GM23338 (cell line): ENCODE results near the gene TRMT10B. TPM values are rescaled to one million over a fixed set of nuclear protein-coding genes. Genes with fewer than 3 reads are reported as not detected.

Experiments used
- ATAC-seq: fragments of 200-7000 bp; cut with Tn5 transposase; 3 replicates; pipeline ENCODE4 v1.9.1; 2020
- DNase-seq: peaks from one replicate; pipeline ENCODE4 v3.0.0-alpha.2; 2015; ENCODE audit warnings: low spot score
- H2AFZ ChIP-seq: fragments of 200-600 bp; sonication (generic); 2 replicates; pipeline ENCODE4 v1.8.0; 2016; ENCODE audit warnings: antibody characterized with exemption, mild to moderate bottlenecking, moderate library complexity
- H3F3A ChIP-seq: fragments of 200-600 bp; sonication (generic); replicated peaks from 2 replicates; pipeline ENCODE4 v1.8.0; 2017; ENCODE audit warnings: antibody characterized with exemption, mixed run types, low read depth
- H3K27ac ChIP-seq: fragments of 200-600 bp; sonication (generic); 2 replicates; pipeline ENCODE4 v1.6.1; 2016; ENCODE audit warnings: low read depth
- H3K27me3 ChIP-seq: fragments of 200-600 bp; sonication (generic); 2 replicates; pipeline ENCODE4 v1.8.0; 2016; ENCODE audit warnings: mild to moderate bottlenecking, mixed run types, moderate library complexity; ENCODE audit not compliant: insufficient read depth
- H3K36me3 ChIP-seq: fragments of 200-600 bp; sonication (generic); 2 replicates; pipeline ENCODE4 v1.8.0; 2016; ENCODE audit warnings: mild to moderate bottlenecking; ENCODE audit not compliant: insufficient read depth
- H3K4me1 ChIP-seq: fragments of 200-600 bp; sonication (generic); 2 replicates; pipeline ENCODE4 v1.8.0; 2016; ENCODE audit warnings: mild to moderate bottlenecking, moderate library complexity; ENCODE audit not compliant: insufficient read depth
- H3K4me2 ChIP-seq: fragments of 200-600 bp; sonication (generic); 2 replicates; pipeline ENCODE4 v1.7.1; 2017; ENCODE audit warnings: mixed run types
- H3K4me3 ChIP-seq: fragments of 200-600 bp; sonication (generic); 2 replicates; pipeline ENCODE4 v1.6.1; 2016; ENCODE audit warnings: mixed run types
- H3K79me2 ChIP-seq: fragments of 200-600 bp; sonication (generic); replicated peaks from 2 replicates; pipeline ENCODE4 v1.8.0; 2017; ENCODE audit warnings: mild to moderate bottlenecking; ENCODE audit not compliant: insufficient read depth
- H3K9me2 ChIP-seq: fragments of 200-600 bp; sonication (generic); 2 replicates; pipeline ENCODE4 v1.8.0; 2017; ENCODE audit not compliant: insufficient read depth
- H4K20me1 ChIP-seq: fragments of 200-600 bp; sonication (generic); replicated peaks from 2 replicates; pipeline ENCODE4 v1.8.0; 2017; ENCODE audit warnings: mild to moderate bottlenecking; ENCODE audit not compliant: insufficient read depth
- H3K27ac Mint-ChIP-seq: 2 replicates; pipeline ENCODE4 v1.8.0; 2020; ENCODE audit warnings: inconsistent platforms, mild to moderate bottlenecking, moderate library complexity, mixed read lengths
- H3K27me3 Mint-ChIP-seq: 3 replicates; pipeline ENCODE4 v1.8.0; 2022; ENCODE audit warnings: low read depth, mild to moderate bottlenecking, moderate library complexity, mixed read lengths, inconsistent platforms; ENCODE audit not compliant: insufficient read depth, poor library complexity
- H3K36me3 Mint-ChIP-seq: 3 replicates; pipeline ENCODE4 v1.8.0; 2021; ENCODE audit warnings: low read depth, mild to moderate bottlenecking, inconsistent platforms, moderate library complexity, mixed read lengths
- H3K4me1 Mint-ChIP-seq: 3 replicates; pipeline ENCODE4 v1.8.0; 2020; ENCODE audit warnings: mild to moderate bottlenecking, inconsistent platforms, mixed read lengths
- H3K4me3 Mint-ChIP-seq: 3 replicates; pipeline ENCODE4 v1.8.0; 2021; ENCODE audit warnings: moderate library complexity, mild to moderate bottlenecking, inconsistent platforms, mixed read lengths
- H3K9me3 Mint-ChIP-seq: 3 replicates; pipeline ENCODE4 v1.8.0; 2020; ENCODE audit warnings: moderate library complexity, mild to moderate bottlenecking, inconsistent platforms, mixed read lengths
- CREB1 ChIP-seq: fragments of 250-450 bp; sonication (Bioruptor Pico); IDR thresholded peaks from 2 replicates; pipeline ENCODE4 v1.5.0; 2020; ENCODE audit warnings: low read depth, mild to moderate bottlenecking, moderate library complexity
- EZH2 ChIP-seq: fragments of 200-600 bp; sonication (generic); IDR thresholded peaks from one replicate; pipeline ENCODE4 v1.8.0; 2017; ENCODE audit warnings: antibody characterized with exemption, mild to moderate bottlenecking, low read depth; ENCODE audit not compliant: unreplicated experiment
- EZH2phosphoT487 ChIP-seq: fragments of 200-600 bp; sonication (generic); IDR thresholded peaks from one replicate; pipeline ENCODE4 v1.8.1; 2018; ENCODE audit warnings: antibody characterized with exemption; ENCODE audit not compliant: unreplicated experiment
- JUNB ChIP-seq: IDR thresholded peaks from one replicate; pipeline ENCODE4 v1.6.1; 2016; ENCODE audit warnings: antibody characterized with exemption; ENCODE audit not compliant: unreplicated experiment
- NANOG ChIP-seq: IDR thresholded peaks from 2 replicates; pipeline ENCODE4 v1.6.1; 2016; ENCODE audit warnings: antibody characterized with exemption, borderline replicate concordance
- POLR2AphosphoS5 ChIP-seq: IDR thresholded peaks from 2 replicates; pipeline ENCODE4 v1.6.1; 2016; ENCODE audit warnings: antibody characterized with exemption, low read depth
- STAT1 ChIP-seq: IDR thresholded peaks from one replicate; pipeline ENCODE4 v1.6.1; 2016; ENCODE audit warnings: antibody characterized with exemption; ENCODE audit not compliant: unreplicated experiment
- ZNF114 ChIP-seq: fragments of 250-450 bp; sonication (Bioruptor Pico); IDR thresholded peaks from 2 replicates; pipeline ENCODE4 v1.5.0; 2020; ENCODE audit warnings: mild to moderate bottlenecking, moderate library complexity
- ZNF331 ChIP-seq: fragments of 250-450 bp; sonication (Bioruptor Pico); IDR thresholded peaks from 2 replicates; pipeline ENCODE4 v1.5.0; 2020; ENCODE audit warnings: low read depth, mild to moderate bottlenecking, moderate library complexity
- polyA plus RNA-seq: library from polyadenylated mRNA; unstranded; fragments of >200 nt; fragmentation: Nextera tagmentation; extraction: Ambion mirVana; gene quantifications from 2 replicates; pipeline ENCODE4 v1.2.1, GENCODE V29; 2016
- total RNA-seq: library from RNA; depleted of rRNA; stranded (reverse); fragments of >200 nt; shearing (Covaris generic); gene quantifications from 2 replicates; pipeline ENCODE4 v1.2.3, GENCODE V29; 2014
- TF ChIP-seq, protein P1 (sequence below), 2 experiments: fragments of 200-600 bp in 1 of 2; sonication (generic) in 1 of 2; conservative IDR thresholded peaks; 2 replicates each; pipeline versions ENCODE4 v1.5.1 to v1.6.1; 2016 to 2017; ENCODE audit warnings: antibody characterized with exemption in 2 of 2, low read depth in 2 of 2, mild to moderate bottlenecking in 2 of 2, moderate library complexity in 1 of 2
- TF ChIP-seq, protein P2 (sequence below): fragments of 250-450 bp; sonication (Bioruptor Pico); IDR thresholded peaks from 2 replicates; pipeline ENCODE4 v1.5.0; 2020; ENCODE audit warnings: mild to moderate bottlenecking, moderate library complexity
- TF ChIP-seq, protein P3 (sequence below): IDR thresholded peaks from 2 replicates; pipeline ENCODE4 v1.6.1; 2016; ENCODE audit warnings: antibody characterized with exemption
- TF ChIP-seq, protein P4 (sequence below): IDR thresholded peaks from one replicate; pipeline ENCODE4 v1.6.1; 2018; ENCODE audit warnings: antibody characterized with exemption; ENCODE audit not compliant: unreplicated experiment

TRMT10B gene
- total and polyA plus RNA-seq, 2 experiments from 2014 or later: 3.1 to 10.8 TPM

DNA sequence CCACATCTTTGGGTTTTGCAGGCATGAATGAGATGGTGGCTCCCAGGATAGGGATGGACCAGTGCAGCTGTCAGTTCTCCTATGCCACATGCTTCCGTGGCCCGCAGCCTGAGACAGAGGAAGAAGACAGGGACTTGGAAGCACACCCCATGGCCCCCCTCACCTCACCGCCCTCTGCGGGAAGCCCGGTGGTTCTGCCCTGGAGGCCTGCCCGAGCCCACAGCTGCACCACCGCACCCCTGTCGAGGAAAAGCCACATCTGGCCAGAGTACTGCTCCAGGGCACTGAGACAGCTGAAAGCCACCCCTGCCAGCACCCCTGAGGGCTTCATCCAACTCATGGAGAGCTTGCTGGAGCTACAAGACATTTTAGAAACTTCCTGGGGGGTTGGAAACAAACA, 7.6 kb upstream of the TRMT10B start:
- Mint-ChIP-seq H3K9me3 (no peaks in the 10 kb centered on the region), H3K27ac (no peak overlapping the region), H3K4me1 (peaks cover 4% of the 10 kb centered on the region; the same call in 1 of the 3 replicates), H3K27me3 (peaks cover 1% of the 10 kb centered on the region), H3K36me3 (no peaks in the 10 kb centered on the region), H3K4me3 (no peak overlapping the region)
- Histone ChIP-seq H3K4me3 (no peak overlapping the region), H4K20me1 (no peaks in the 10 kb centered on the region), H3K27ac (no peak overlapping the region), H3K9me2 (no peaks in the 10 kb centered on the region), H3K36me3 (no peaks in the 10 kb centered on the region), H3K79me2 (no peaks in the 10 kb centered on the region), H3F3A (no peaks in the 10 kb centered on the region), H3K4me2 (no peak overlapping the region), H2AFZ (no peak overlapping the region), H3K4me1 (no peaks in the 10 kb centered on the region), H3K27me3 (no peaks in the 10 kb centered on the region)
- ATAC-seq (no peak), DNase-seq (no peak)
- TF ChIP-seq STAT1: no peak
- no peak for TF ChIP-seq CREB1 (CRISPR knock-in tag)
- no peak for TF ChIP-seq POLR2AphosphoS5
- TF ChIP-seq ZNF331 (CRISPR knock-in tag): no peak
- TF ChIP-seq EZH2: no peak
- TF ChIP-seq NANOG: no peak
- TF ChIP-seq, protein P1, sequence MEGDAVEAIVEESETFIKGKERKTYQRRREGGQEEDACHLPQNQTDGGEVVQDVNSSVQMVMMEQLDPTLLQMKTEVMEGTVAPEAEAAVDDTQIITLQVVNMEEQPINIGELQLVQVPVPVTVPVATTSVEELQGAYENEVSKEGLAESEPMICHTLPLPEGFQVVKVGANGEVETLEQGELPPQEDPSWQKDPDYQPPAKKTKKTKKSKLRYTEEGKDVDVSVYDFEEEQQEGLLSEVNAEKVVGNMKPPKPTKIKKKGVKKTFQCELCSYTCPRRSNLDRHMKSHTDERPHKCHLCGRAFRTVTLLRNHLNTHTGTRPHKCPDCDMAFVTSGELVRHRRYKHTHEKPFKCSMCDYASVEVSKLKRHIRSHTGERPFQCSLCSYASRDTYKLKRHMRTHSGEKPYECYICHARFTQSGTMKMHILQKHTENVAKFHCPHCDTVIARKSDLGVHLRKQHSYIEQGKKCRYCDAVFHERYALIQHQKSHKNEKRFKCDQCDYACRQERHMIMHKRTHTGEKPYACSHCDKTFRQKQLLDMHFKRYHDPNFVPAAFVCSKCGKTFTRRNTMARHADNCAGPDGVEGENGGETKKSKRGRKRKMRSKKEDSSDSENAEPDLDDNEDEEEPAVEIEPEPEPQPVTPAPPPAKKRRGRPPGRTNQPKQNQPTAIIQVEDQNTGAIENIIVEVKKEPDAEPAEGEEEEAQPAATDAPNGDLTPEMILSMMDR (conservative IDR thresholded peaks at IDR 0.05; ENCODE audit: low read depth in 2 of 2): no peak
- no peak for TF ChIP-seq EZH2phosphoT487
- TF ChIP-seq, protein P2, sequence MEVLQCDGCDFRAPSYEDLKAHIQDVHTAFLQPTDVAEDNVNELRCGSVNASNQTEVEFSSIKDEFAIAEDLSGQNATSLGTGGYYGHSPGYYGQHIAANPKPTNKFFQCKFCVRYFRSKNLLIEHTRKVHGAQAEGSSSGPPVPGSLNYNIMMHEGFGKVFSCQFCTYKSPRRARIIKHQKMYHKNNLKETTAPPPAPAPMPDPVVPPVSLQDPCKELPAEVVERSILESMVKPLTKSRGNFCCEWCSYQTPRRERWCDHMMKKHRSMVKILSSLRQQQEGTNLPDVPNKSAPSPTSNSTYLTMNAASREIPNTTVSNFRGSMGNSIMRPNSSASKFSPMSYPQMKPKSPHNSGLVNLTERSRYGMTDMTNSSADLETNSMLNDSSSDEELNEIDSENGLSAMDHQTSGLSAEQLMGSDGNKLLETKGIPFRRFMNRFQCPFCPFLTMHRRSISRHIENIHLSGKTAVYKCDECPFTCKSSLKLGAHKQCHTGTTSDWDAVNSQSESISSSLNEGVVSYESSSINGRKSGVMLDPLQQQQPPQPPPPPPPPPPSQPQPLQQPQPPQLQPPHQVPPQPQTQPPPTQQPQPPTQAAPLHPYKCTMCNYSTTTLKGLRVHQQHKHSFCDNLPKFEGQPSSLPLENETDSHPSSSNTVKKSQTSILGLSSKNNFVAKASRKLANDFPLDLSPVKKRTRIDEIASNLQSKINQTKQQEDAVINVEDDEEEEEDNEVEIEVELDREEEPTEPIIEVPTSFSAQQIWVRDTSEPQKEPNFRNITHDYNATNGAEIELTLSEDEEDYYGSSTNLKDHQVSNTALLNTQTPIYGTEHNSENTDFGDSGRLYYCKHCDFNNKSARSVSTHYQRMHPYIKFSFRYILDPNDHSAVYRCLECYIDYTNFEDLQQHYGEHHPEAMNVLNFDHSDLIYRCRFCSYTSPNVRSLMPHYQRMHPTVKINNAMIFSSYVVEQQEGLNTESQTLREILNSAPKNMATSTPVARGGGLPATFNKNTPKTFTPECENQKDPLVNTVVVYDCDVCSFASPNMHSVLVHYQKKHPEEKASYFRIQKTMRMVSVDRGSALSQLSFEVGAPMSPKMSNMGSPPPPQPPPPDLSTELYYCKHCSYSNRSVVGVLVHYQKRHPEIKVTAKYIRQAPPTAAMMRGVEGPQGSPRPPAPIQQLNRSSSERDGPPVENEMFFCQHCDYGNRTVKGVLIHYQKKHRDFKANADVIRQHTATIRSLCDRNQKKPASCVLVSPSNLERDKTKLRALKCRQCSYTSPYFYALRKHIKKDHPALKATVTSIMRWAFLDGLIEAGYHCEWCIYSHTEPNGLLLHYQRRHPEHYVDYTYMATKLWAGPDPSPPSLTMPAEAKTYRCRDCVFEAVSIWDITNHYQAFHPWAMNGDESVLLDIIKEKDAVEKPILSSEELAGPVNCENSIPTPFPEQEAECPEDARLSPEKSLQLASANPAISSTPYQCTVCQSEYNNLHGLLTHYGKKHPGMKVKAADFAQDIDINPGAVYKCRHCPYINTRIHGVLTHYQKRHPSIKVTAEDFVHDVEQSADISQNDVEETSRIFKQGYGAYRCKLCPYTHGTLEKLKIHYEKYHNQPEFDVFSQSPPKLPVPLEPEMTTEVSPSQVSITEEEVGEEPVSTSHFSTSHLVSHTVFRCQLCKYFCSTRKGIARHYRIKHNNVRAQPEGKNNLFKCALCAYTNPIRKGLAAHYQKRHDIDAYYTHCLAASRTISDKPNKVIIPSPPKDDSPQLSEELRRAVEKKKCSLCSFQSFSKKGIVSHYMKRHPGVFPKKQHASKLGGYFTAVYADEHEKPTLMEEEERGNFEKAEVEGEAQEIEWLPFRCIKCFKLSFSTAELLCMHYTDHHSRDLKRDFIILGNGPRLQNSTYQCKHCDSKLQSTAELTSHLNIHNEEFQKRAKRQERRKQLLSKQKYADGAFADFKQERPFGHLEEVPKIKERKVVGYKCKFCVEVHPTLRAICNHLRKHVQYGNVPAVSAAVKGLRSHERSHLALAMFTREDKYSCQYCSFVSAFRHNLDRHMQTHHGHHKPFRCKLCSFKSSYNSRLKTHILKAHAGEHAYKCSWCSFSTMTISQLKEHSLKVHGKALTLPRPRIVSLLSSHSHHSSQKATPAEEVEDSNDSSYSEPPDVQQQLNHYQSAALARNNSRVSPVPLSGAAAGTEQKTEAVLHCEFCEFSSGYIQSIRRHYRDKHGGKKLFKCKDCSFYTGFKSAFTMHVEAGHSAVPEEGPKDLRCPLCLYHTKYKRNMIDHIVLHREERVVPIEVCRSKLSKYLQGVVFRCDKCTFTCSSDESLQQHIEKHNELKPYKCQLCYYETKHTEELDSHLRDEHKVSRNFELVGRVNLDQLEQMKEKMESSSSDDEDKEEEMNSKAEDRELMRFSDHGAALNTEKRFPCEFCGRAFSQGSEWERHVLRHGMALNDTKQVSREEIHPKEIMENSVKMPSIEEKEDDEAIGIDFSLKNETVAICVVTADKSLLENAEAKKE (CRISPR knock-in tag): no peak
- TF ChIP-seq JUNB: no peak
- TF ChIP-seq, protein P3, sequence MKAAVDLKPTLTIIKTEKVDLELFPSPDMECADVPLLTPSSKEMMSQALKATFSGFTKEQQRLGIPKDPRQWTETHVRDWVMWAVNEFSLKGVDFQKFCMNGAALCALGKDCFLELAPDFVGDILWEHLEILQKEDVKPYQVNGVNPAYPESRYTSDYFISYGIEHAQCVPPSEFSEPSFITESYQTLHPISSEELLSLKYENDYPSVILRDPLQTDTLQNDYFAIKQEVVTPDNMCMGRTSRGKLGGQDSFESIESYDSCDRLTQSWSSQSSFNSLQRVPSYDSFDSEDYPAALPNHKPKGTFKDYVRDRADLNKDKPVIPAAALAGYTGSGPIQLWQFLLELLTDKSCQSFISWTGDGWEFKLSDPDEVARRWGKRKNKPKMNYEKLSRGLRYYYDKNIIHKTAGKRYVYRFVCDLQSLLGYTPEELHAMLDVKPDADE: no peak
- no peak for TF ChIP-seq ZNF114
- TF ChIP-seq, protein P4, sequence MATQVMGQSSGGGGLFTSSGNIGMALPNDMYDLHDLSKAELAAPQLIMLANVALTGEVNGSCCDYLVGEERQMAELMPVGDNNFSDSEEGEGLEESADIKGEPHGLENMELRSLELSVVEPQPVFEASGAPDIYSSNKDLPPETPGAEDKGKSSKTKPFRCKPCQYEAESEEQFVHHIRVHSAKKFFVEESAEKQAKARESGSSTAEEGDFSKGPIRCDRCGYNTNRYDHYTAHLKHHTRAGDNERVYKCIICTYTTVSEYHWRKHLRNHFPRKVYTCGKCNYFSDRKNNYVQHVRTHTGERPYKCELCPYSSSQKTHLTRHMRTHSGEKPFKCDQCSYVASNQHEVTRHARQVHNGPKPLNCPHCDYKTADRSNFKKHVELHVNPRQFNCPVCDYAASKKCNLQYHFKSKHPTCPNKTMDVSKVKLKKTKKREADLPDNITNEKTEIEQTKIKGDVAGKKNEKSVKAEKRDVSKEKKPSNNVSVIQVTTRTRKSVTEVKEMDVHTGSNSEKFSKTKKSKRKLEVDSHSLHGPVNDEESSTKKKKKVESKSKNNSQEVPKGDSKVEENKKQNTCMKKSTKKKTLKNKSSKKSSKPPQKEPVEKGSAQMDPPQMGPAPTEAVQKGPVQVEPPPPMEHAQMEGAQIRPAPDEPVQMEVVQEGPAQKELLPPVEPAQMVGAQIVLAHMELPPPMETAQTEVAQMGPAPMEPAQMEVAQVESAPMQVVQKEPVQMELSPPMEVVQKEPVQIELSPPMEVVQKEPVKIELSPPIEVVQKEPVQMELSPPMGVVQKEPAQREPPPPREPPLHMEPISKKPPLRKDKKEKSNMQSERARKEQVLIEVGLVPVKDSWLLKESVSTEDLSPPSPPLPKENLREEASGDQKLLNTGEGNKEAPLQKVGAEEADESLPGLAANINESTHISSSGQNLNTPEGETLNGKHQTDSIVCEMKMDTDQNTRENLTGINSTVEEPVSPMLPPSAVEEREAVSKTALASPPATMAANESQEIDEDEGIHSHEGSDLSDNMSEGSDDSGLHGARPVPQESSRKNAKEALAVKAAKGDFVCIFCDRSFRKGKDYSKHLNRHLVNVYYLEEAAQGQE: no peak
